Ovary (tissue), 9 donors: ENCODE measurements around the gene PCIF1. TPM values are rescaled to one million over a fixed set of nuclear protein-coding genes. Genes with fewer than 3 reads are reported as not detected.
A peak's percentile ranks its signal among the peaks of the same experiment; 100 is the strongest.

Source experiments
- DNase-seq, 5 donors: peaks; one replicate each; pipeline ENCODE4 v3.0.0-alpha.2; 2019 to 2020
- H3K27ac ChIP-seq, 2 donors: fragments of 200-600 bp; one replicate each; pipeline versions ENCODE4 v1.5.1 to v1.8.0; 2019 to 2022
- H3K27me3 ChIP-seq: fragments of 200-600 bp; one replicate; pipeline ENCODE4 v1.8.0; 2022
- H3K36me3 ChIP-seq: fragments of 200-600 bp; sonication (generic); one replicate; pipeline ENCODE4 v1.5.1; 2019
- H3K4me1 ChIP-seq: one replicate; pipeline ENCODE4 v1.8.1; 2013; ENCODE audit warnings: mild to moderate bottlenecking, moderate library complexity; ENCODE audit not compliant: insufficient read depth
- H3K4me3 ChIP-seq: fragments of 200-600 bp; sonication (generic); one replicate; pipeline ENCODE4 v1.5.1; 2017
- H3K9me3 ChIP-seq, 2 donors: fragments of 200-600 bp in 1 of 2; sonication (generic) in 1 of 2; one replicate each; pipeline versions ENCODE4 v1.5.1 to v1.8.1; 2013 to 2019; ENCODE audit warnings: mild to moderate bottlenecking in 1 of 2, moderate library complexity in 1 of 2
- EP300 ChIP-seq: sonication (generic); formaldehyde crosslinking; IDR thresholded peaks from one replicate; pipeline ENCODE4 v1.6.1; 2017; ENCODE audit warnings: antibody characterized with exemption
- POLR2A ChIP-seq: fragments of 450-650 bp; IDR thresholded peaks from one replicate; pipeline ENCODE4 v1.6.1; 2017; ENCODE audit warnings: antibody characterized with exemption, mild to moderate bottlenecking, moderate library complexity
- WGBS, 3 donors: extraction: QIAGEN DNeasy Blood & Tissue Kit in 1 of 3; methylation state at CpG; one replicate each; pipeline versions ENCODE4 v1.1.5 to v1.1.7; 2013 to 2017; 5-methylcytosine and 5-hydroxymethylcytosine counted together
- intact Hi-C, 4 donors: fragments of 100-400 bp; cut with DNase I; formaldehyde crosslinking; loops; one replicate each; pipeline versions ENCODE4 v1.11.0 to v1.15.1; 2022 to 2023
- polyA plus RNA-seq, 2 donors: library from polyadenylated mRNA; stranded (reverse); fragments of 200-250 nt in 1 of 2; fragments of 350-450 nt in 1 of 2; fragmentation: Illumina TruSeq in 1 of 2; extraction: RNeasy Lipid Tissue Mini Kit (QIAGEN cat#74804) in 1 of 2; gene quantifications; one replicate each; pipeline ENCODE4 v1.2.3, GENCODE V29; 2013 to 2014
- total RNA-seq, 7 donors: library from RNA; depleted of rRNA in 2 of 7; stranded (reverse); fragments of >200 nt in 2 of 7; fragmentation: NEBNext Ultra II Directional in 3 of 7; extraction: Animal tissue kit (Norgen Biotek cat#: 25700) in 3 of 7; gene quantifications; one replicate each; pipeline versions ENCODE4 v1.1.0 to v1.2.4, GENCODE V29; 2016 to 2023
- TF ChIP-seq, protein P1 (sequence below), 3 donors: fragments of 450-650 bp in 2 of 3; fragments of 200-600 bp in 1 of 3; IDR thresholded peaks; one replicate each; pipeline versions ENCODE4 v1.5.1 to v1.8.0; 2016 to 2022; ENCODE audit warnings: antibody characterized with exemption in 3 of 3, mild to moderate bottlenecking in 1 of 3
- donor health status: DM: no; HTN: no; CAD: no; lungs with moderate emphysema.
- donor health status: DM: no; HTN: no; CAD: no.
- donor health status: Bipolar disorder and iron deficiency.
- donor health status: DM: yes; HTN: yes; CAD: no.
- donor health status: DM: no; HTN: no; CAD: no.
- donor health status: DM: yes; HTN: yes; CAD: no.

PCIF1 gene
- total and polyA plus RNA-seq, 9 donors: 14.6 to 73.7 (median 48.2) TPM

DNA sequence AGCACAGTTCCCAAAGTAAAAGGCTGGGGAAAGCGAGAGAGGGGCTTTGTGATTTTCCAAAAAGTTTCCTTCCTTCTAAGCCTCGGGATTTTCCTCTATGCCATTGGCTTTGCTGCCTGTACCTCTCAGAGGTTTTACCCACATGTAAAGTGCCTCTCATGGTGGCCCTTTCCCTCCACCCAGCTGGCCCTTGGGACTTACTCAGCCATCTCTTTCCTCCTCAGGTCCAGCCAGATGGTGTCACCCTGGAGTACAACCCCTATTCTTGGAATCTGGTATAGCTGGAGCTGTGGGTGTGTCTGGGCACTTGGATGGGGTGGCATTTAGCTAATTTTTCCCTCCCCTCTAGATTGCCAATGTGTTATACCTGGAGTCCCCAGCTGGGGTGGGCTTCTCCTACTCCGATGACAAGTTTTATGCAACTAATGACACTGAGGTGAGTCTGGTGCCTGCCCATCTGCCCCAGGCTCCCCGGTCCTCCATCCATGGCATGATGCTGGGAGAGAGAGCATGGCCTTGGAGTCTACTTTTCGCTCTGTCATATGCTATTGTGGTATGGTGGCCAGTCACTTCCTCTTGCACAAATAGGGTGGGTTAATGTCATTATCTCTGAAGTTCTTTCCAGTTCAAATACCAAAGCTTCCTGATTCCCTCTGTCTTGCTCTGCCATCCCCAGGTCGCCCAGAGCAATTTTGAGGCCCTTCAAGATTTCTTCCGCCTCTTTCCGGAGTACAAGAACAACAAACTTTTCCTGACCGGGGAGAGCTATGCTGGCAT lies 42.2 kb upstream of the PCIF1 start:
- Histone ChIP-seq H3K4me3 (peak overlapping the region; percentile 53), H3K9me3 (no peaks in the 10 kb centered on the region), H3K4me1 (peaks cover 9% of the 10 kb centered on the region), H3K27ac (peak overlapping the region; percentile 72 to 97), H3K36me3 (no peaks in the 10 kb centered on the region), H3K27me3 (no peaks in the 10 kb centered on the region)
- DNase-seq: no peak
- 66 to 80% (median 68%) methylated on average over 9 of the region's 9 CpGs for WGBS, 3 donors
- intact Hi-C loops: loop anchor here (5.0 to 10.0 kb wide), 8 partner anchors 40 to 200 kb away; partner anchors contain the start of genes DNTTIP1 (in 1 of the 4), PCIF1 (in 1 of the 4), WFDC3 (in 1 of the 4) and ZNF335 (in 1 of the 4)
- TF ChIP-seq POLR2A (no peak), EP300 (no peak)
- TF ChIP-seq, protein P1, sequence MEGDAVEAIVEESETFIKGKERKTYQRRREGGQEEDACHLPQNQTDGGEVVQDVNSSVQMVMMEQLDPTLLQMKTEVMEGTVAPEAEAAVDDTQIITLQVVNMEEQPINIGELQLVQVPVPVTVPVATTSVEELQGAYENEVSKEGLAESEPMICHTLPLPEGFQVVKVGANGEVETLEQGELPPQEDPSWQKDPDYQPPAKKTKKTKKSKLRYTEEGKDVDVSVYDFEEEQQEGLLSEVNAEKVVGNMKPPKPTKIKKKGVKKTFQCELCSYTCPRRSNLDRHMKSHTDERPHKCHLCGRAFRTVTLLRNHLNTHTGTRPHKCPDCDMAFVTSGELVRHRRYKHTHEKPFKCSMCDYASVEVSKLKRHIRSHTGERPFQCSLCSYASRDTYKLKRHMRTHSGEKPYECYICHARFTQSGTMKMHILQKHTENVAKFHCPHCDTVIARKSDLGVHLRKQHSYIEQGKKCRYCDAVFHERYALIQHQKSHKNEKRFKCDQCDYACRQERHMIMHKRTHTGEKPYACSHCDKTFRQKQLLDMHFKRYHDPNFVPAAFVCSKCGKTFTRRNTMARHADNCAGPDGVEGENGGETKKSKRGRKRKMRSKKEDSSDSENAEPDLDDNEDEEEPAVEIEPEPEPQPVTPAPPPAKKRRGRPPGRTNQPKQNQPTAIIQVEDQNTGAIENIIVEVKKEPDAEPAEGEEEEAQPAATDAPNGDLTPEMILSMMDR (IDR thresholded peaks at IDR 0.05): no peak

DNA sequence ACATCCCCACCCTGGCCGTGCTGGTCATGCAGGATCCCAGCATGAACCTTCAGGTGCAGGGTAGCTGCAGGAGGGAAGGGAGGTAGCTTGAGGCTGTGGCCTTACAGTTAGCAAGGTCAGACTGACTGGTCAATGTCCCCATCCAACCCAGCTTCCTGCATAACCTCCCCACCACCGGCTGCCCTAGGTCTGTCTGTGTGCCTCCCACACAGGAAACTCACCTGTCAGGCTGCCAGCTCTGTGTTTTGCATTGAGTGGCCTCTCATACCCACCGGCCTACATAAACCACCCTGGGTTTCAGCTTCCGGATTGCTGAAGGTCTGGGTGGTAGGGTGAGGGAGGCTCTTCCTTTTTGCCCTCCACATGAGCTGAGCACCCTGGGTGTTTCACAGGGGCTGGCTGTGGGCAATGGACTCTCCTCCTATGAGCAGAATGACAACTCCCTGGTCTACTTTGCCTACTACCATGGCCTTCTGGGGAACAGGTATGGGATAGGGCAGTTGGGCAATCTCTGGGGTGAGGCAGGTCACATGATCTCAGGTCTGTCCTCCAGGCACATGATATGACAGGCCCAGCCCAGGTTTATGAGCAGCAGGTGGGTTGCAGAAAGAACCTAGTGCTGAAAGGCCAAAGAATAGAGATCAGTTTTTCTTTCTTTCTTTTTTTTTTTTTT lies 41.5 kb upstream of the PCIF1 start:
- no peaks in the 10 kb centered on the region for H3K36me3 ChIP-seq
- peaks cover 9% of the 10 kb centered on the region for H3K4me1 ChIP-seq
- intact Hi-C loops: loop anchor here (5.0 to 10.0 kb wide), 8 partner anchors 39 to 199 kb away; partner anchors contain the start of genes DNTTIP1 (in 1 of the 4), PCIF1 (in 1 of the 4), WFDC3 (in 1 of the 4) and ZNF335 (in 1 of the 4)

DNA sequence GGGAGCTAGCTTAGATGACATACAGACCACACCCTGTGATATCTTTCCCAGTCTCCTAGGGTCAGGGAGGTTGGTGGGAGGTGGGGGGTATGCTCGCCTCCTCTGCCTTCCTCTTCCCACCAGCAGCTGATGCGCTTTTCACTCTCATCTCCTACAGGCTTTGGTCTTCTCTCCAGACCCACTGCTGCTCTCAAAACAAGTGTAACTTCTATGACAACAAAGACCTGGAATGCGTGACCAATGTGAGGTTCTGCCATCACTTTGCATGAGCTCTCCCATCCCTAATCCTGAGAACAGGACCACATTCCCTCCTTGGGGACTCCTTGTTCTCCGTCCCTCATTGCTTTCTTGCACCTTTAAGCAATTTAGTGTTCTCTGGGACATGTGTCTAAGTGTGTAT lies 40.7 kb upstream of the PCIF1 start:
- Histone ChIP-seq H3K36me3 (no peaks in the 10 kb centered on the region), H3K27me3 (no peaks in the 10 kb centered on the region), H3K27ac (no peak overlapping the region), H3K9me3 (no peaks in the 10 kb centered on the region), H3K4me1 (peaks cover 8% of the 10 kb centered on the region), H3K4me3 (no peak overlapping the region)
- intact Hi-C loops: loop anchor here (5.0 to 10.0 kb wide), 8 partner anchors 38 to 198 kb away; partner anchors contain the start of genes DNTTIP1 (in 1 of the 4), PCIF1 (in 1 of the 4), WFDC3 (in 1 of the 4) and ZNF335 (in 1 of the 4)
- no peak for TF ChIP-seq POLR2A
- no peak for DNase-seq
- 84 to 93% (median 87%) methylated on average over 4 of the region's 4 CpGs for WGBS, 3 donors

More for the DNA sequence above, 41.5 kb upstream of the PCIF1 start:
- DNase-seq: peak in 1 of 5 donors; percentile 52
- peak overlapping the region in 1 of 2 donors; percentile 97 for H3K27ac ChIP-seq
- H3K4me3 ChIP-seq: no peak overlapping the region
- TF ChIP-seq POLR2A (no peak), EP300 (no peak)
- TF ChIP-seq, protein P1 (IDR thresholded peaks at IDR 0.05): no peak
- no peaks in the 10 kb centered on the region for H3K9me3 ChIP-seq
- 34 to 67% (median 52%) methylated on average over 4 of the region's 4 CpGs for WGBS, 3 donors
- H3K27me3 ChIP-seq: no peaks in the 10 kb centered on the region

DNA sequence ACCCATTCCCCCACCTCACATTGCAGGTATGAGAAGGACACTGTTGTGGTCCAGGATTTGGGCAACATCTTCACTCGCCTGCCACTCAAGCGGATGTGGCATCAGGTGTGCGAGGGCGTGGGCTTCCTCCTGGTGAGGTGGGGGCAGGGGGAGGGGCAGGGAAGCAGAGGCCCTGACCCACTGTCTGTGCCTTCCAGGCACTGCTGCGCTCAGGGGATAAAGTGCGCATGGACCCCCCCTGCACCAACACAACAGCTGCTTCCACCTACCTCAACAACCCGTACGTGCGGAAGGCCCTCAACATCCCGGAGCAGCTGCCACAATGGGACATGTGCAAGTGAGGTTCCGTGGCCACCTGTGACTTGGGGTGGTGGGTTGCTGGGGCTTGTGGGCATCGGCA lies 39.7 kb upstream of the PCIF1 start:
- Histone ChIP-seq H3K4me3 (no peak overlapping the region), H3K36me3 (no peaks in the 10 kb centered on the region), H3K27ac (no peak overlapping the region), H3K9me3 (no peaks in the 10 kb centered on the region), H3K27me3 (no peaks in the 10 kb centered on the region), H3K4me1 (peaks cover 5% of the 10 kb centered on the region)
- TF ChIP-seq POLR2A (no peak), EP300 (no peak)
- TF ChIP-seq, protein P1 (IDR thresholded peaks at IDR 0.05): no peak
- no peak for DNase-seq
- intact Hi-C loops: loop anchor here (5.0 to 10.0 kb wide), 9 partner anchors 38 to 198 kb away; partner anchors contain the start of genes DNTTIP1 (in 1 of the 4), PCIF1 (in 1 of the 4), WFDC3 (in 1 of the 4) and ZNF335 (in 1 of the 4)
- WGBS, 3 donors: 72 to 82% (median 76%) methylated on average over 12 of the region's 12 CpGs
